Dendritic cell treated with granulocyte-macrophage colony-stimulating factor and Interleukin-4, amounts not matched to agents 40 ng/mL and 50 ng/mL, for 4 days (primary cell): ENCODE results near the gene PNRC2.
"Not testable (repeated sequence)": the region's sequence is repeated elsewhere in the genome, so short reads cannot be mapped to it uniquely, and the experiment has no call there.

Experiments
- H3K27ac Mint-ChIP-seq: one replicate; pipeline ENCODE4 v1.8.0; 2022; ENCODE audit warnings: mild to moderate bottlenecking, mixed read lengths
- H3K27me3 Mint-ChIP-seq: one replicate; pipeline ENCODE4 v1.8.0; 2022; ENCODE audit warnings: mild to moderate bottlenecking, mixed read lengths
- H3K36me3 Mint-ChIP-seq: one replicate; pipeline ENCODE4 v1.8.0; 2022; ENCODE audit warnings: low read depth, mixed read lengths
- H3K4me1 Mint-ChIP-seq: one replicate; pipeline ENCODE4 v1.8.0; 2022; ENCODE audit warnings: low read depth, mixed read lengths
- H3K4me3 Mint-ChIP-seq: one replicate; pipeline ENCODE4 v1.8.0; 2022; ENCODE audit warnings: mild to moderate bottlenecking, moderate library complexity, mixed read lengths
- H3K9me3 Mint-ChIP-seq: one replicate; pipeline ENCODE4 v1.8.0; 2022; ENCODE audit warnings: mixed read lengths
- intact Hi-C: fragments of 100-400 bp; cut with micrococcal nuclease; formaldehyde crosslinking; loops from one replicate; pipeline ENCODE4 v1.15.0; 2022

PNRC2 gene

DNA sequence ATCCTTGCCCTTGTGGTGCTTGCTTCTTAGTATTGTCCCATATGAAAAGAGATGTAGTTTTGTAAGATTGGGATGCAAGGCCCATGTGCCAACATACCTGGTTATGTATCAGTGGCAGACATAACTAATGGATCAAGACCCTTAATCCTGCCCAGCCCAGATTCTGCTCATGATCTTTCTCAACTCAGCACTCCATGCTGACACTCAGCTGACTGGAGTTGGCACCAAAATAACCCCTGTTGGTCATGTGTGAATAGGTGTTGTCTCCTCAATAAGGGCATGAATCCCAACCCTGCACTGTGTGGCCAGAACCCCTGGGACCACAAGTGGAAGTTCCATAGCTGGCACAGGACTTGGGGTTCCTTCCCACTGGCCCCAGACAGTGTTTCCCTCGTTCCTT is 32.5 kb upstream of the PNRC2 start:
- H3K4me1 Mint-ChIP-seq = peaks cover 16% of the 10 kb centered on the region
- no peaks in the 10 kb centered on the region for H3K9me3 Mint-ChIP-seq
- no peak overlapping the region for H3K4me3 Mint-ChIP-seq
- H3K36me3 Mint-ChIP-seq = no peaks in the 10 kb centered on the region
- intact Hi-C loops = no loop called here
- H3K27me3 Mint-ChIP-seq = no peaks in the 10 kb centered on the region
- H3K27ac Mint-ChIP-seq = no peak overlapping the region

DNA sequence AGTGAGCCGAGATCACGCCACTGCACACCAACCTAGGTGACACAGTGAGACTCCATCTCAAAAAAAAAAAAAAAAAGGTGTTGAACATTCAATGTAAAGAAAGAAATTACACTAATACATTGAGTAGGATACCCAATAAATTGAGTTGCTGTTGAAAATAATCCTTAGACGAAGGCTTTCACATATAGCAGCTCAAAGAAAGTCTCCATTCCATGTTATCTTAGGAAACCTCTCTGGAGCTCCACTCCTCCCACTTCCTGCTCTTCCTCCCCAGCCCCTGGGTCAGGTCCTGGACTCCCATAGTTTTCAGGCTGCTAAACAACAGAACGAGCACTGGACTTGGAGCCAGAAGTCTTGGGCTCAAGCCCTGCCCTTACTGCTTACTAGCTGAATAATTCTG is 30.8 kb upstream of the PNRC2 start:
- Mint-ChIP-seq H3K27ac (no peak overlapping the region), H3K4me3 (no peak overlapping the region), H3K36me3 (no peaks in the 10 kb centered on the region), H3K9me3 (no peaks in the 10 kb centered on the region), H3K27me3 (no peaks in the 10 kb centered on the region), H3K4me1 (peaks cover 11% of the 10 kb centered on the region)
- intact Hi-C loops = no loop called here

DNA sequence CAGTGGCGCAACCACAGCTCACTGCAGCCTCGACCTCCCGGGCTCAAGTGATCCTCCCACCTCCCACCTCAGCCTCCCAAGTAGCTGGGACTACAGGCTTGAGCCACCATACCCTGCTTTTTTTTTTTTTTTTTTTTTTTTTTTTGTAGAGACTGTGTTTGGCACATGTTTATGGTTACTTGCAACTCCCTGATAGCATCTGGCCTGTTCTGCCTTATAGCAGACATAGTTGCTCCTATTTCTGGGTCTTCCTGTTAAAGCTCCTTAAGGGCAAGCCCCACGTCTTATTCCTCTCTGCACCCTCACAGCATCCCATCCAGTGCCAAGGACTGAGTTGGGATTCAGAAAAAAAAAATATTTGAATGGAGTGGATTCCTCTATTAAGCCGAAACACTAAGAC is 29.4 kb upstream of the PNRC2 start:
- peaks cover 11% of the 10 kb centered on the region for H3K4me1 Mint-ChIP-seq
- no peaks in the 10 kb centered on the region for H3K27me3 Mint-ChIP-seq
- H3K27ac Mint-ChIP-seq = no peak overlapping the region
- H3K36me3 Mint-ChIP-seq = no peaks in the 10 kb centered on the region
- intact Hi-C loops = no loop called here
- H3K9me3 Mint-ChIP-seq = no peaks in the 10 kb centered on the region
- H3K4me3 Mint-ChIP-seq = no peak overlapping the region

DNA sequence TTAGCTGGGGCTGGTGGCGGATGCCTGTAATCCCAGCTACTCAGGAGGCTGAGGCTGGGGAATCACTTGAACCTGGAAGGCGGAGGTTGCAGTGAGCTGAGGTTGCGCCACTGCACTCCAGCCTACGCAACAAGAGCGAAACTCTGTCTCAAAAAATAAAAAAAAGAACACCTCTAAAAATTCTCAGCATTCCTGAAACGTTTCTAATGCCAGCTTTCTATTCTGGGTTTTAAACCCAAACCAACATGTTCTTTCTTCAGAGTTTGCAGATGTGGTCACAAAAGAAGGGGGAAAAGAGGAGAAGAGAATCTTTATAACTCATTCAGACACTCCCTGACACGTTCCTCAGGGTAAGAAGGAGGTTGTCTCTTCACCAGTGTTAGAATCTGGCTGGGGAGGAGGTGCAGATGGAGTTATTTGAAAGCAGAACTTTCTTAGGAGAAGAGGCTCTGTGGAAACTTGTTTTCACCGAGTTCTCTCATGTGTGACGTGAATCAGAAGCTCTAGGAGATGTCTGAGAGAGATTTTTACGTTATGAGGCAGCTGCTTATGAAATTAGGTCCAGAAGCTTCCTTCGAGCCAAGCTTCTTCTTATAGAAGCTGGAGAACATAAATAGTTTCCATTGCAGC is 28.7 kb upstream of the PNRC2 start:
- Mint-ChIP-seq H3K27ac (no peak overlapping the region), H3K36me3 (no peaks in the 10 kb centered on the region), H3K4me3 (peak overlapping the region; percentile 9), H3K9me3 (no peaks in the 10 kb centered on the region), H3K4me1 (peaks cover 11% of the 10 kb centered on the region), H3K27me3 (no peaks in the 10 kb centered on the region)
- intact Hi-C loops = no loop called here

DNA sequence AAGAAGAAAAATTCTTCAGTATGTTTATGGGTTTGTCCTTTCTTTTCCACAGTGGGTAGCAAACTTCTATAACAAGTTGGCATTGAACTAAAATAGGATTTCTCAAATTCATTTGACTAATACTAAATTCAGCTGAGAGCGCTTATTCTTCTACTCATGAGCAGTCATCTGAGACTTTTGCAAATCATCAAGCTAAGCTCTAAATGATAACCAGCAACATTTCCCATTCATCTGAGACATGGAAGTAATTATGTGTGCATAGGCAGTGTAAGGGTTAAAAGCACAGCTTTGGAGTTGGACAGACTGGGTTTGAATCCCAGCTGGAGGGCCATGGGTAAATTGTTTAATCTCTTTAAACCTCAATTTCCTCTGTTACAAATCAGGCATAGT is 28.1 kb upstream of the PNRC2 start:
- intact Hi-C loops = no loop called here
- H3K4me1 Mint-ChIP-seq = peaks cover 11% of the 10 kb centered on the region
- H3K36me3 Mint-ChIP-seq = no peaks in the 10 kb centered on the region
- no peak overlapping the region for H3K4me3 Mint-ChIP-seq
- no peak overlapping the region for H3K27ac Mint-ChIP-seq
- H3K27me3 Mint-ChIP-seq = no peaks in the 10 kb centered on the region
- no peaks in the 10 kb centered on the region for H3K9me3 Mint-ChIP-seq

DNA sequence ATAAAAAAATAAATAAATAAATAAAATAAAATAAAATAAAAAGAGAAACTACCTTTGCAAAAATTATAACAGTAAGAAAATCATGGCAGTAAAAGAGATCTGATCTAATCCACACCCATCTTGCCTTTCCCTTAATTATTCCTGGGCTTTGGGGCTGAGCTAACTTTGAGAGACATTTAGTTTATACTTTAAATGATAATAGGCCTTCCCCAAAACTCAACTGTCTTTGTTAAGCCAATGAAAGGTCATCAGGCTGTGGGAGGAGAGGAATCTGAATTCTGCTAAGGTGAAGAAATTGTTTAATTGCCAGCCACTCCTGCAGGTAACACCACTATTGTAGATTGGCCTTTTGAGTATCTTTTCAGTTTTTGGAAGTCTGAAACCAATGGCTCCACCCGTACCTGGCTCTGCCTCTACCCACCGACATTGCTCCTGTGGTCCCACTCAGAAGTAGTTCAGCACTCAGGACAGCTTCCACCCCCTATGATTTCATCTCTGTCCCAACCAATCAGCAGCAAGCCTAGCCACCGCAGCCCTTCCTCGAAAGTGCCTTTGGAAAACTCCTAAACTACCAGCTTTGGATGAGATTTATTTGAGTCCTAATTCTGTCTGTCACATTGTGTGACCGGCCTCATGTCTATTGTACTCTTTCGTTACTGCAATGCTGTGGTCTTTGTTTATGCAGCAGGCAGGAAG is 23.0 kb upstream of the PNRC2 start:
- Mint-ChIP-seq H3K36me3 (no peaks in the 10 kb centered on the region), H3K9me3 (no peaks in the 10 kb centered on the region), H3K4me1 (no peaks in the 10 kb centered on the region), H3K4me3 (no peak overlapping the region), H3K27ac (no peak overlapping the region), H3K27me3 (no peaks in the 10 kb centered on the region)
- intact Hi-C loops = no loop called here

DNA sequence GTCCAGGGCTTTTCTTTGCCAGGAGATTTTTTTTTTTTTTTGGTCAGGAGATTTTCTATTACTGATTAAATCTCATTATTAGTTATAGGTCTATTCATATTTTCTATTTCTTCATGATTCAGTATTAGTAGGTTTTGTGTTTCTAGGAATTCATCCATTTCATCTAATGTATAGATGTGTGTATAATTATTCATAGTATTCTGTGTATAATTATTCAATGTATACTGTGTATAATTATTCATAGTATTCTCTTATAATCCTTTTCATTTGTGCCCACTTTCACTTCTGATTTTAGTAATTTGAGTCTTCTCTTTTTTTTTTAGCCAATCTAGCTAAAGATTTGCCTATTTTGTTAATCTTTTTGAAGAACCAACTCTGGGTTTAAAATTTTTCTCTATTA is 12.3 kb upstream of the PNRC2 start:
- Mint-ChIP-seq H3K27ac (no peak overlapping the region), H3K4me1 (no peaks in the 10 kb centered on the region), H3K9me3 (peaks cover 19% of the 10 kb centered on the region), H3K36me3 (no peaks in the 10 kb centered on the region), H3K4me3 (no peak overlapping the region), H3K27me3 (peaks cover 1% of the 10 kb centered on the region)
- intact Hi-C loops = no loop called here

DNA sequence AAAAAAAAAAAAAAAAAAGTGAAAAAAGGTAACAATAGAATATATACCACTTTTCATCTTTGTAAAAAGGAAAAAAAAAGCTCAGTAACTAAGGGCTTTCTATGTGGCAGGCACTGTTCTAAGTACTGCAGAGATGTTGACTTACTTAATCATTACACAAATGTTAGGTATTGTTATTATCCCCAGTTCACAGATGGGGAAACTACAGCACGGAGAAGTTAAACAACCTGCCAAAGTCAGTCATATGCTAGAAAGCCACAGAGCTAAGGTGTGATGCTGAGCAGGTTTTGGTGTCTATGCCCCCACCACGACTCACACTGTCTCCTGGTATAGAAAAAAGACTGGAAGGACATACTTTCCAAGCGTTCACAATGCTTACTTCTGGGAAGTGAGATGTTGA is 6.6 kb upstream of the PNRC2 start:
- intact Hi-C loops = no loop called here
- peaks cover 27% of the 10 kb centered on the region for H3K4me1 Mint-ChIP-seq
- H3K27me3 Mint-ChIP-seq = no peaks in the 10 kb centered on the region
- no peak overlapping the region for H3K4me3 Mint-ChIP-seq
- no peak overlapping the region for H3K27ac Mint-ChIP-seq
- no peaks in the 10 kb centered on the region for H3K9me3 Mint-ChIP-seq
- H3K36me3 Mint-ChIP-seq = no peaks in the 10 kb centered on the region

DNA sequence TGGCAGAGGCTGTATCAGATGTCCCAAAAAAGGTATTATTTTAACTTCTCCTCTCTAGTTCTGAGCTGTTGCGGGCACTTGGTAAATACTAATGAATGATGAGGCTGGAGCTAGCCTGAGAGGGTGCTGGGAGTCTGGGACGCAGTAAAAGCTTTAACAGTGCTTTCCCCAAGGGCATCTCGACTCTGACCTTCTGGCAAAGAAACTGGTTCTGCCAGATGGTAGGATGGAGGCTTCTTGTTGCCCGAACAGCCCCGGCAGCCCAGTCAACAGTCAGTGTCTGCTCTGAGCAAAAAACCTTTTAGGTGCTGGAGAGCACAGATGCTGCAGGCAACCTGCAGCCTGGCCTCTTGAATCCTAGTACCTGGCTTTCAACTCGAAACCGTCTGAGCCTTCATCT is 2.5 kb upstream of the PNRC2 start:
- H3K27me3 Mint-ChIP-seq = no peaks in the 10 kb centered on the region
- no peaks in the 10 kb centered on the region for H3K9me3 Mint-ChIP-seq
- intact Hi-C loops = loop anchor here (5.0 kb wide), 1 partner anchor 70 kb away; no protein-coding TSS in a partner anchor
- peaks cover 33% of the 10 kb centered on the region for H3K36me3 Mint-ChIP-seq
- H3K4me1 Mint-ChIP-seq = peaks cover 43% of the 10 kb centered on the region
- no peak overlapping the region for H3K27ac Mint-ChIP-seq
- no peak overlapping the region for H3K4me3 Mint-ChIP-seq

DNA sequence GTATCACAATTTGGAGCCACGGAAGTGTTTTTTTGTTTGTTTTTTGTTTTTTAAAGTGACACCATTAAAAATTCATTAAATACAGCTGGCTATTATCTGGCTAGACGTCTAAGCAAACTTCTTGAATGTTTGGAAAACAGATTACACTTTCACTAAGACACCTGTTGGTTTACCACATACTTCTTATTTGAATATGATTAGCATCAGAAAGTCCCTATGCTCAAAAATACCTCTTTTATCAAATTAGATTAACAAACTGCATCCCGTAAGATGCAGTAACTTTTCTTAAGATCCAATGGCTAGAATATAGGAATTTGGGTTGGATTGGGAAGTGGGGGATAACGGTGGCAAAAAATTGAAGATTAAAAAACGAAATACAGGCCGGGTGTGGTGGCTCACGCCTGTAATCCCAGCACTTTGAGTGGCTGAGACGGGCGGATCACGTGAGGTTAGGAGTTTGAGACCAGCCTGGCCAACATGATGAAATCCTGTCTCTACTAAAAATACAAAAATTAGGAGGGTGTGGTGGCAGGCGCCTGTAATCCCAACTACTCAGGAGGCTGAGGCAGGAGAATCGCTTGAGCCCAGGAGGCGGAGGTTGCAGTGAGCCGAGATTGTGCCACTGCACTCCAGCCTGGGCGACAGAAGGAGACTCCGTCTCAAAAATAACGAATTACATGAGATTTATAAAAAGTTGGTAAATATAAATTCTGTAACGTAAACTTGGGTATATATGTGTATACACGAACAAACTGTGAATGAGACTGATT is 1.4 kb upstream of the PNRC2 start:
- peaks cover 43% of the 10 kb centered on the region for H3K4me1 Mint-ChIP-seq
- peaks cover 44% of the 10 kb centered on the region for H3K36me3 Mint-ChIP-seq
- intact Hi-C loops = loop anchor here (5.0 kb wide), 1 partner anchor 69 kb away; no protein-coding TSS in a partner anchor
- peak overlapping the region; percentile 98 for H3K4me3 Mint-ChIP-seq
- H3K27ac Mint-ChIP-seq = peak overlapping the region; percentile 99
- H3K27me3 Mint-ChIP-seq, H3K9me3 Mint-ChIP-seq: not testable (repeated sequence)

DNA sequence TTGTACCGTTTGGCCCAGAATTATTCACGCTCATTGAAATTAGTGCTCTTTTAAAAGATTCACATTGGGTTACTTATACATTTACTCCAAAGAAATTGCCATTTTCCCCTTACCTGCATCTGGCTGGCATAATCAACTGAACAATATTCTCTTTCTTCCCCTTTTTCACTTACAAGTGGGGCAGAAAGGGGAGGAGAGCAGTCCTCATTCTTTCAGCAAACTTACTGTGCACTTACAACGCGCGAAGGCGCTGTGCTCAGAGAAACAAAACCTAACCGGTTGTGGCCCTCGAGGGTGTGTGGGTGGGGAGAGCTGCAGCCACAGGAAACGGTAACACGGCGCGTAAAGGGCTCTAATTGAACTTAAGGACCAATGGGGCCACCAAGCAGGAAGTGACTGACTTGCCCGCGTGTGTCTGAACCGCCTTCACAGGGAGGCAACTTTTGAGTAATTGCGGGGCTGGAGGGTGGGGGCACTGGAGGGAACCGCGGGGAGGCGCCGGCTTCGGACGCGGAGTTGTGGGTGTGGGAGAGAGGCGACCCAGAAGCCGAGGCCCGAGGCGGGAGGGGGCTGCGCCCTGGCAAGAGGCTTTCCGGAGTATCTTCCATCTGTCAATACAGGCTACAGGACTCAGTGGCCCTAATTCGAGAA is 693 bp upstream of the PNRC2 start:
- Mint-ChIP-seq H3K4me3 (peak overlapping the region; percentile 98), H3K4me1 (peaks cover 43% of the 10 kb centered on the region), H3K36me3 (peaks cover 50% of the 10 kb centered on the region), H3K27ac (peak overlapping the region; percentile 99), H3K27me3 (no peaks in the 10 kb centered on the region), H3K9me3 (no peaks in the 10 kb centered on the region)
- intact Hi-C loops = loop anchor here (1.0 to 5.0 kb wide), 2 partner anchors 21 to 68 kb away; partner anchors contain the start of gene SRSF10

DNA sequence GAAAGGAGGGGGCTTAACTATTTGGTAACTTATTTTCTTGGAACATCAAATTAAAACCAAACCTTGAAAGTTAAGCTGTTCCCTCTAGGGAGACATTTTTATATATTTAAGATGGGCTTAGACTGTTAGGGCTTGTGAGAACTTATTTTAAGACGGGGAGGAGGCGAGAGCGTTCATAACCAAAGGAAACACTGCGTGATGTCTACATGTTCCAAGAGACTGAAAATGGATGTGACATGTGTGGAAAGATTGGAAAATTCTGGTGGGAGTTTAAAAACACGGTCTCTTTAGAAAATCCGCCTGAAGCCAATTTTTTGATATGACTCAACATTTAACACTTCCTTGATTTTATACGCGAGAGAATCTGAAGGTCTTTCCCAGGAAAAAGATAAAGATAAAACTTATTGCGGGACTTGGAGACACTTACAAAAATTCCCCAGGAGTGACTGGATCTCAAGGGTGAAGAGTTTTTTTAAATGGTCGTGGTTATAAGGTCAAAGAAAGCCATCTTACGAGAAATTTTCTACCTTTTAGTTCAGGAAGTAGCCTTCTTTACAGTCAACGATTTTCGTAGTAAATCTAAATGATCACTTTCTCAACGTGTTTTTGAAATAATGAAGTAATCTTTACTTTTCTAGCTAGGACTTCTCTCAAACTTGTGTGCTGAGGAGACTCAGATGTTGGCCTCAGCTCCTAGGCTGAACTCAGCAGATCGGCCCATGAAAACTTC is 828 bp downstream of the PNRC2 start:
- Mint-ChIP-seq H3K27me3 (no peaks in the 10 kb centered on the region), H3K9me3 (no peaks in the 10 kb centered on the region), H3K36me3 (peaks cover 58% of the 10 kb centered on the region), H3K4me1 (peaks cover 39% of the 10 kb centered on the region), H3K4me3 (peak overlapping the region; percentile 98), H3K27ac (peak overlapping the region; percentile 99)
- intact Hi-C loops = loop anchor here (10.0 kb wide), 1 partner anchor 156 kb away; the partner anchor contains the start of gene GALE

DNA sequence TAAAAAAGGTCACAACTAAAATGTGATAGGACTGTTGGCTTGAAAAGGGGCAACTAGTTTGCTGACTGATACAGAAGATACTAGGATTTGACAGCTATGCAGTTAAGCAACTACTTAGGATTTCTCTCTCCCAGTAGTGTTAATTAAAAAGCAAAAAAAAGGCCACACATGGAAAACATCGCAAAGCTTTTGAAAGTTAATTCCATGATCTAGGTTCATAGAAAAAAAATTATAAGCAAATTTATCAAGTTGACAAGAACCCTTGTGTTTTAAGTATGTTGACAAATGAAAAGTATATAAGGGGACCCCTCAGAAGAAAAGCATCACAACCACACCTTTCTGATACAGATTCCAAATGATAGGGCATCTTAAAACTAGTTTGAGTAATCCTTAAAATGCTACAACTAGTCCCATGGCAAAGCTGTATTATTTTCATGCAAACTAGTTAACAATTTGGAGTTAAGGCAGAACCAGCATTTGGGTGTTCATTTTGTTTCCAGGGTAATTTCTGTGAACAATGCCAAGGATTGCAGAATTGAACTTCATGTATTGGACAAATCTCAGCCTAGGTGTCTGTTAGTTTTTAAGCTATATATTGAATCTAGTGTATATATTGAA is 4.1 kb downstream of the PNRC2 start:
- H3K27ac Mint-ChIP-seq = no peak overlapping the region
- H3K4me1 Mint-ChIP-seq = peaks cover 27% of the 10 kb centered on the region
- no peaks in the 10 kb centered on the region for H3K9me3 Mint-ChIP-seq
- no peaks in the 10 kb centered on the region for H3K27me3 Mint-ChIP-seq
- no peak overlapping the region for H3K4me3 Mint-ChIP-seq
- intact Hi-C loops = loop anchor here (10.0 kb wide), 1 partner anchor 159 kb away; the partner anchor contains the start of gene GALE
- peaks cover 77% of the 10 kb centered on the region for H3K36me3 Mint-ChIP-seq
